Colonic mucosa (tissue), 4 donors: Measurements from ENCODE around the gene CMTM1. TPM values are rescaled to one million over a fixed set of nuclear protein-coding genes. Genes with fewer than 3 reads are reported as not detected.

Experiments used
- DNase-seq: peaks from one replicate; pipeline ENCODE4 v3.0.0-alpha.2; 2020
- H3K27ac ChIP-seq: fragments of 200-600 bp; one replicate; pipeline ENCODE4 v1.8.0; 2021
- H3K27me3 ChIP-seq: fragments of 200-600 bp; one replicate; pipeline ENCODE4 v1.8.0; 2021
- H3K36me3 ChIP-seq: fragments of 200-600 bp; one replicate; pipeline ENCODE4 v1.8.0; 2021
- H3K4me1 ChIP-seq: fragments of 200-600 bp; one replicate; pipeline ENCODE4 v1.8.0; 2021; ENCODE audit warnings: mild to moderate bottlenecking
- H3K4me3 ChIP-seq: fragments of 200-600 bp; one replicate; pipeline ENCODE4 v1.8.0; 2021
- H3K9ac ChIP-seq, 2 donors: one replicate each; pipeline ENCODE4 v1.7.0; 2013; ENCODE audit warnings: control low read depth in 2 of 2, low read depth in 2 of 2, low read length in 2 of 2
- H3K9me3 ChIP-seq: fragments of 200-600 bp; one replicate; pipeline ENCODE4 v1.8.0; 2021
- intact Hi-C: fragments of 100-400 bp; cut with DNase I; formaldehyde crosslinking; loops from one replicate; pipeline ENCODE4 v1.14.1; 2022
- total RNA-seq, 2 donors: library from RNA; stranded (reverse); fragmentation: NEBNext Ultra II Directional in 1 of 2; extraction: Animal tissue kit (Norgen Biotek cat#: 25700) in 1 of 2; gene quantifications; one replicate each; pipeline ENCODE4 v1.2.1, GENCODE V29; 2021
- TF ChIP-seq, protein P1 (sequence below): fragments of 200-600 bp; IDR thresholded peaks from one replicate; pipeline ENCODE4 v1.8.0; 2022; ENCODE audit warnings: antibody characterized with exemption, mild to moderate bottlenecking
- donor health status: healthy.
- donor health status: DM: no; HTN: no; CAD: no.
- donor health status: DM: no; HTN: no; CAD: no.

The CMTM1 gene
- total RNA-seq, 2 donors from 2014 or later, result 5.1 to 9.4 TPM

DNA sequence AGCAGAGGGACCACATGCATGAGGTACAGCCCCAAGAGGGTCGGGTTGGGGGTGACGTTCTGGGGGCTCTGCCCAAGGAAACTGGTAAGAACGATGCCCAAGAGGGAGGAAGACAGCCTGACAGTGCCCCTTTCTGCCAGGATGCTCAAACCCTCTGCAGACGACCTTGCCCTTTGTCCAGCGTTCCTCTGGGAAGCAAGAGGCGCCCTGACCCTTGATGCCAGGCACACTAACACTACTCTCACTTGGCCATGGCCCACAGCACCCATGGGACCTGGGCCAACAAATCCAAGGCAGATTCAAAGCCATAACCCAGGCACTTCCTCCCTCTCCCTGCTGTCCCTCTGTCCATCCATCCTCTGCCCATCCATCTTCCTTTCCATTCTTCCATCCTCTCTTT lies 36.8 kb upstream of the CMTM1 start:
- H3K27me3 ChIP-seq, result no peaks in the 10 kb centered on the region
- intact Hi-C loops, result no loop called here

DNA sequence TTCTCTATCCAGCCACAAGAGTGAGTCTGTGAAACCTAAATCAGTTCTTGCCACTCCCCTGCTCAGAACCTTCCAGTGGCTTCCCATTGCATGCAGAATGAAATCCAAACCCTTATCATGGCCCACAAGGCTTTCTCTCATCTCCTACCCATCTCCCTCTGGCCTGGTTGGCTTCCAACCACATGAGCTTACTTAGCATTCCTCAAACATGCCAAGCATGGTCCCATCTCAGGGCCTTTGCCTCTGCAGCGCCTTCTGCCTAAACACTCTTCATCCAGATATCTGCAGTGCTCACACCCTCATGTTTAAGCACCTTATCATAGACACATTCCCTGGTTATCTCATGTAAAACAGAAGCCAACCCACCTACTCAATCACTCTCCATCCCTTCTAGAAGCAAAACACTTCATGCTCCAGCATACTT lies 31.9 kb upstream of the CMTM1 start:
- Histone ChIP-seq H3K4me1 (no peaks in the 10 kb centered on the region), H3K9me3 (no peaks in the 10 kb centered on the region), H3K4me3 (no peak overlapping the region), H3K9ac (no peak overlapping the region), H3K27me3 (no peaks in the 10 kb centered on the region), H3K36me3 (peaks cover 12% of the 10 kb centered on the region), H3K27ac (no peak overlapping the region)
- intact Hi-C loops, result no loop called here
- TF ChIP-seq, protein P1, sequence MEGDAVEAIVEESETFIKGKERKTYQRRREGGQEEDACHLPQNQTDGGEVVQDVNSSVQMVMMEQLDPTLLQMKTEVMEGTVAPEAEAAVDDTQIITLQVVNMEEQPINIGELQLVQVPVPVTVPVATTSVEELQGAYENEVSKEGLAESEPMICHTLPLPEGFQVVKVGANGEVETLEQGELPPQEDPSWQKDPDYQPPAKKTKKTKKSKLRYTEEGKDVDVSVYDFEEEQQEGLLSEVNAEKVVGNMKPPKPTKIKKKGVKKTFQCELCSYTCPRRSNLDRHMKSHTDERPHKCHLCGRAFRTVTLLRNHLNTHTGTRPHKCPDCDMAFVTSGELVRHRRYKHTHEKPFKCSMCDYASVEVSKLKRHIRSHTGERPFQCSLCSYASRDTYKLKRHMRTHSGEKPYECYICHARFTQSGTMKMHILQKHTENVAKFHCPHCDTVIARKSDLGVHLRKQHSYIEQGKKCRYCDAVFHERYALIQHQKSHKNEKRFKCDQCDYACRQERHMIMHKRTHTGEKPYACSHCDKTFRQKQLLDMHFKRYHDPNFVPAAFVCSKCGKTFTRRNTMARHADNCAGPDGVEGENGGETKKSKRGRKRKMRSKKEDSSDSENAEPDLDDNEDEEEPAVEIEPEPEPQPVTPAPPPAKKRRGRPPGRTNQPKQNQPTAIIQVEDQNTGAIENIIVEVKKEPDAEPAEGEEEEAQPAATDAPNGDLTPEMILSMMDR, result no peak
- peak; percentile 11 for DNase-seq

More for the DNA sequence above, 36.8 kb upstream of the CMTM1 start:
- Histone ChIP-seq H3K4me3 (no peak overlapping the region), H3K9ac (no peak overlapping the region), H3K9me3 (no peaks in the 10 kb centered on the region), H3K27ac (no peak overlapping the region), H3K36me3 (peaks cover 12% of the 10 kb centered on the region), H3K4me1 (no peaks in the 10 kb centered on the region)
- DNase-seq, result no peak
- TF ChIP-seq, protein P1, result no peak

DNA sequence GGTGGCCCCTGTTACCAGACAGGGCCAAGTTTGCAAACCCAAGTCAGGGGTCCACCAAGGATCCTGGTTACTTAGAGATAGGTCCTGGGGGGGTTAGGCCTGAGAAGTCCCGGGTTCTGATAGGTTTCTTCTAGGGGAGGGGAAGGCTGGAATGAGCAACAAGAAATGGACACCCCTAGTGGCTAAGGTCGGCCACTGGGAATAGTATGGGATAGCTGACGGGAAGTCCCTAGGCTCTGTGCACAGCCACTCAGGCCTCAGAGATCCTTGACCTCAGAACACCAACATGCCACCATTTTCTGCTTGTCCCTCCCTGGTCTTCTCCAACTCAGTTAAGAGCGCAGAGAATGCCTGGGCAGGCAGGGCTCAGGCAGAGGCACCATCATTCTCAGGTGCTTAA lies 29.7 kb upstream of the CMTM1 start:
- Histone ChIP-seq H3K9me3 (no peaks in the 10 kb centered on the region), H3K36me3 (peaks cover 2% of the 10 kb centered on the region), H3K27me3 (no peaks in the 10 kb centered on the region), H3K4me1 (no peaks in the 10 kb centered on the region), H3K9ac (no peak overlapping the region), H3K27ac (no peak overlapping the region), H3K4me3 (no peak overlapping the region)
- peak; percentile 9 for DNase-seq
- intact Hi-C loops, result no loop called here
- TF ChIP-seq, protein P1, result no peak

DNA sequence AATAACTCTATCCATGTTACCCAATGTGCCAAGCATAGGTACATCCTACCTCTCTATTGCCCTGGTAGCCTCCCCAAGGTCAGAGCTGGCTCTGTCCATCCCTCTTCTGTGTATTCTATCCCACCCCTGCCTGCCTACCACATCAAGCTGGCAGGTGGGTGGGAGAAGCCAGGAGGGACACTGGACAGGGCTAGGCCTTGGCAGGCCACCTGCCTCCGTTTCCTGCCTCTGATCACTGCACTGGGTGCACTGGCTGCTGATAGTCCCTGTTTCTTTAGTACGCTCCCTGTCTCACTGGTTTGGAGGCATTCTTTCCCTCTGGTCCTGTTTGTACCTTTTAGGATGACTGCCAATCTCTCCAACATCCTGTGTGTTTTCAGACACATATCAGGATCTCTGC lies 29.0 kb upstream of the CMTM1 start:
- H3K4me1 ChIP-seq, result no peaks in the 10 kb centered on the region
- TF ChIP-seq, protein P1, result no peak
- no peak overlapping the region for H3K27ac ChIP-seq
- no peaks in the 10 kb centered on the region for H3K36me3 ChIP-seq
- no peak for DNase-seq
- intact Hi-C loops, result no loop called here
- no peaks in the 10 kb centered on the region for H3K27me3 ChIP-seq
- H3K9ac ChIP-seq, result no peak overlapping the region
- no peak overlapping the region for H3K4me3 ChIP-seq
- H3K9me3 ChIP-seq, result no peaks in the 10 kb centered on the region

DNA sequence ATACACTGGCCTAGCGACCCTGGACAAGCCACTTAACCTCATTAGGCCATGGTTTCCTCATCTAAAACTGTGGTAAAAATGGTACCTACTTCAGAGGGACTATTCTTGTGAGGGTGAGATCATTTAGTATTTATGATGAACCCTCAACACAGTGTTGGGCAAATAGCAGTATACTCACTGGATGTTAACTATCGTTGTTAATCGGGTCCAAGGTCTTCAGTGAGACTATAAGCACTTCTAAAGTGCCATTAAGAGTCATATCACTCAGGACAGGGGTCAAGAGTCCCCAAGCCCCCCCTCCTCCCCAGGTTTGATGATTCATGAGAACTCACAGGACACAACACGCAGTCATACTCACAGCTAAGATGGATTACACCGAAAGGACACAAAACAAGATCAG lies 27.3 kb upstream of the CMTM1 start:
- Histone ChIP-seq H3K4me3 (no peak overlapping the region), H3K27me3 (no peaks in the 10 kb centered on the region), H3K9me3 (no peaks in the 10 kb centered on the region), H3K36me3 (no peaks in the 10 kb centered on the region), H3K27ac (no peak overlapping the region), H3K4me1 (no peaks in the 10 kb centered on the region), H3K9ac (no peak overlapping the region)
- intact Hi-C loops, result no loop called here
- no peak for DNase-seq
- TF ChIP-seq, protein P1, result no peak
